ENCODE data around the gene SLC6A19. TPM values are rescaled to one million over a fixed set of nuclear protein-coding genes. Genes with fewer than 3 reads are reported as not detected.
A peak's percentile ranks its signal among the peaks of the same experiment; 100 is the strongest.

Gene SLC6A19
- total and polyA plus RNA-seq, 2 of the 13 experiments (the other 11 are each of a cell fraction or from before 2014, with no cell fraction given): 0.02 TPM; not detected in 1

GRCh38 chr5:1167728-1168709 is 33.4 kb upstream of the SLC6A19 start:
- Histone ChIP-seq H3K4me2 (ENCODE audit: low read depth, low read length) (peak overlapping the region; percentile 73), H3K9me3 (ENCODE audit: low read length) (no peaks in the 10 kb centered on the region), H3K4me1 (ENCODE audit: insufficient read depth, low read length) (peaks cover 43% of the 10 kb centered on the region), H3K36me3 (replicated peaks in 1 of 2; ENCODE audit: control insufficient read depth in 1 of 2, insufficient read depth in 2 of 2, low read length in 2 of 2) (no peaks in the 10 kb centered on the region), H3K9ac (ENCODE audit: insufficient read depth, low read depth, low read length) (no peak overlapping the region), H3K4me3 (replicated peaks in 1 of 3; ENCODE audit: insufficient read depth in 1 of 3, low read depth in 2 of 3, low read length in 3 of 3) (peak overlapping the region in 2 of 3 experiments; percentile 10 to 49; a peak in 1 of 6 replicates), H2AFZ (ENCODE audit: low read length) (no peak overlapping the region), H3K27me3 (ENCODE audit: control insufficient read depth in 1 of 2, insufficient read depth in 2 of 2, low read length in 2 of 2) (peaks cover 5 to 39% of the 10 kb centered on the region in 2 experiments; a peak in 4 of 5 replicates), H4K20me1 (ENCODE audit: insufficient read depth, low read length) (no peaks in the 10 kb centered on the region), H3K79me2 (ENCODE audit: insufficient read depth, low read length) (no peaks in the 10 kb centered on the region), H3K27ac (ENCODE audit: extremely low read length, insufficient read depth, low read length) (no peak overlapping the region)
- intact Hi-C loops (cut with micrococcal nuclease; ENCODE audit: unreplicated experiment) (loop anchor here (1.0 to 5.0 kb wide), 5 partner anchors 27 to 246 kb away; no protein-coding TSS in a partner anchor), in situ Hi-C loops (cut with HindIII; ENCODE audit: extremely low pct_ligation_motif_present, low pct_unique_long_range_greater_than_20kb) (loop anchor here (10.0 kb wide), 1 partner anchor 243 kb away; no protein-coding TSS in a partner anchor)
- ATAC-seq: peak; percentile 87
- peak; percentile 79 for FAIRE-seq
- WGBS (ENCODE audit: low lambda C conversion rate): under 1% methylated on average over 12 of the region's 28 CpGs
- BruUV-seq (replicated peaks): no TSS peak
- ChIA-PET CTCF (ENCODE audit: low intra/inter-chr PET ratio, low total read pairs) (interaction anchor here (0.9 to 2.3 kb wide), 8 partner anchors 18 to 245 kb away, joined by 3 to 24 read pairs (median 4); no protein-coding TSS in a partner anchor), POLR2A (interaction anchor here (0.9 kb wide), 1 partner anchor 244 kb away, joined by 3 read pairs; no protein-coding TSS in a partner anchor)
- peak; percentile 65 for DNase-seq (ENCODE audit: low spot score)
- TF ChIP-seq IRX3 (CRISPR knock-in tag; IDR thresholded peaks at IDR 0.05; ENCODE audit: borderline replicate concordance, low read depth) (no peak), POLR2AphosphoS5 (IDR thresholded peaks at IDR 0.05; ENCODE audit: low read depth, low read length) (no peak), PATZ1 (CRISPR knock-in tag; IDR thresholded peaks at IDR 0.05) (peak; percentile 15; the same call in 1 of the 2 replicates), CEBPG (CRISPR knock-in tag; IDR thresholded peaks at IDR 0.05) (no peak; the same call in 1 of the 2 replicates), CENPT (CRISPR knock-in tag; IDR thresholded peaks at IDR 0.05; ENCODE audit: low read depth) (no peak), ARID3A (IDR thresholded peaks at IDR 0.05; ENCODE audit: low read depth, low read length) (no peak), BCLAF1 (IDR thresholded peaks at IDR 0.05) (no peak), ZNF546 (CRISPR knock-in tag; conservative IDR thresholded peaks at IDR 0.05) (no peak), NFKB2 (CRISPR knock-in tag; IDR thresholded peaks at IDR 0.05; ENCODE audit: borderline replicate concordance) (peak; percentile 36; the same call in 1 of the 2 replicates), HDAC6 (IDR thresholded peaks at IDR 0.05; ENCODE audit: low read depth, low read length) (no peak)
- TF ChIP-seq, protein P1, sequence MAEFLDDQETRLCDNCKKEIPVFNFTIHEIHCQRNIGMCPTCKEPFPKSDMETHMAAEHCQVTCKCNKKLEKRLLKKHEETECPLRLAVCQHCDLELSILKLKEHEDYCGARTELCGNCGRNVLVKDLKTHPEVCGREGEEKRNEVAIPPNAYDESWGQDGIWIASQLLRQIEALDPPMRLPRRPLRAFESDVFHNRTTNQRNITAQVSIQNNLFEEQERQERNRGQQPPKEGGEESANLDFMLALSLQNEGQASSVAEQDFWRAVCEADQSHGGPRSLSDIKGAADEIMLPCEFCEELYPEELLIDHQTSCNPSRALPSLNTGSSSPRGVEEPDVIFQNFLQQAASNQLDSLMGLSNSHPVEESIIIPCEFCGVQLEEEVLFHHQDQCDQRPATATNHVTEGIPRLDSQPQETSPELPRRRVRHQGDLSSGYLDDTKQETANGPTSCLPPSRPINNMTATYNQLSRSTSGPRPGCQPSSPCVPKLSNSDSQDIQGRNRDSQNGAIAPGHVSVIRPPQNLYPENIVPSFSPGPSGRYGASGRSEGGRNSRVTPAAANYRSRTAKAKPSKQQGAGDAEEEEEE (CRISPR knock-in tag; IDR thresholded peaks at IDR 0.05; ENCODE audit: borderline replicate concordance): no peak

Data from HepG2 (cell line).